ENCODE data around the gene PLEKHN1.

- TF ChIP-seq CTCF (conservative IDR thresholded peaks at IDR 0.05; ENCODE audit: low read length), result no peak
- peak; percentile 98 for TF ChIP-seq EZH2phosphoT487 (IDR thresholded peaks at IDR 0.05; ENCODE audit: borderline replicate concordance, low read depth, low read length)
These were observed 41.4 kb upstream of the PLEKHN1 start for GRCh38 chr1:924656-925560.
